ENCODE measurements around the gene ATP6V1C2. TPM values are rescaled to one million over a fixed set of nuclear protein-coding genes. Genes with fewer than 3 reads are reported as not detected.

The ATP6V1C2 gene
- total and polyA plus RNA-seq, 9 of the 15 experiments (the other 6 are each of a cell fraction or from before 2014, with no cell fraction given) = 0.01 to 0.31 (median 0.10) TPM; not detected in 4

DNA sequence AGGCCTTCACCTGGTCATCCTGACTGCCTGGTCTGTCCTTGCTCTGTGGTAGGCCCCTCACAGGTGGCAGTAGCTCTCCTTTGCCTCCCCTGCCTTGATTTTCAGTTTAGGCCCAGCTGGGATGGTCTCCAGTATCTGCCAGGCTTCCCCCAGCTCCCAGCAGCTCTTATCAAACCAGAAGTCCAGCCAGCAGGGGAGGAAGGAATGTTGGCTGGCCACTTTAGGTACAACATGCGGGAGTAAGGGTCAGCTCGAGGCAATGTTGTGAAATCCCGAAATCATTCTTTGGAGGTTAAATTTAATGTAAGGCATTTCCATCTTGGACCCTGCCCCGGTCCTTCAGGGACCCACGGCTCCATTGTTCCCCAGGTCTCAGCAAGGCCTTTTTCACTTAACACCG lies 16.8 kb downstream of the ATP6V1C2 start:
- Histone ChIP-seq H2AFZ (ENCODE audit: low read depth, low read length) (no peak overlapping the region), H3K79me2 (ENCODE audit: control insufficient read depth, insufficient read depth, low read length) (no peaks in the 10 kb centered on the region), H4K20me1 (replicated peaks; ENCODE audit: control insufficient read depth, insufficient read depth, low read length) (no peaks in the 10 kb centered on the region; the same call in 1 of the 2 replicates), H3K36me3 (ENCODE audit: control insufficient read depth, insufficient read depth, low read length) (no peaks in the 10 kb centered on the region), H3K27ac (ENCODE audit: extremely low read depth, low read depth, low read length) (no peak overlapping the region), H3K4me1 (replicated peaks in 1 of 2; ENCODE audit: control insufficient read depth in 2 of 2, insufficient read depth in 2 of 2, low read length in 2 of 2) (no peaks in the 10 kb centered on the region; a peak in 1 of 5 replicates), H3K9me1 (ENCODE audit: control insufficient read depth, insufficient read depth, low read length) (peaks cover 3% of the 10 kb centered on the region), H3K4me2 (ENCODE audit: insufficient read depth, low read length) (no peak overlapping the region), H3K27me3 (ENCODE audit: control insufficient read depth in 2 of 2, insufficient read depth in 2 of 2, low read length in 2 of 2) (peaks cover 41 to 75% of the 10 kb centered on the region in 2 experiments), H3K9me3 (replicated peaks; ENCODE audit: control insufficient read depth, insufficient read depth, low read depth, low read length) (no peaks in the 10 kb centered on the region), H3K4me3 (no peak overlapping the region), H3K9ac (ENCODE audit: insufficient read depth in 1 of 2, low read depth in 2 of 2, low read length in 2 of 2) (no peak overlapping the region)
- intact Hi-C loops (cut with micrococcal nuclease) (no loop called here), in situ Hi-C loops (cut with MboI) (no loop called here)
- ChIA-PET POLR2A (no interaction called here), CTCF (ENCODE audit: low intra/inter-chr PET ratio) (no interaction called here)
- no peak for TF ChIP-seq SAFB (IDR thresholded peaks at IDR 0.05; ENCODE audit: borderline replicate concordance, low read depth, low read length)
- TF ChIP-seq, protein P1, sequence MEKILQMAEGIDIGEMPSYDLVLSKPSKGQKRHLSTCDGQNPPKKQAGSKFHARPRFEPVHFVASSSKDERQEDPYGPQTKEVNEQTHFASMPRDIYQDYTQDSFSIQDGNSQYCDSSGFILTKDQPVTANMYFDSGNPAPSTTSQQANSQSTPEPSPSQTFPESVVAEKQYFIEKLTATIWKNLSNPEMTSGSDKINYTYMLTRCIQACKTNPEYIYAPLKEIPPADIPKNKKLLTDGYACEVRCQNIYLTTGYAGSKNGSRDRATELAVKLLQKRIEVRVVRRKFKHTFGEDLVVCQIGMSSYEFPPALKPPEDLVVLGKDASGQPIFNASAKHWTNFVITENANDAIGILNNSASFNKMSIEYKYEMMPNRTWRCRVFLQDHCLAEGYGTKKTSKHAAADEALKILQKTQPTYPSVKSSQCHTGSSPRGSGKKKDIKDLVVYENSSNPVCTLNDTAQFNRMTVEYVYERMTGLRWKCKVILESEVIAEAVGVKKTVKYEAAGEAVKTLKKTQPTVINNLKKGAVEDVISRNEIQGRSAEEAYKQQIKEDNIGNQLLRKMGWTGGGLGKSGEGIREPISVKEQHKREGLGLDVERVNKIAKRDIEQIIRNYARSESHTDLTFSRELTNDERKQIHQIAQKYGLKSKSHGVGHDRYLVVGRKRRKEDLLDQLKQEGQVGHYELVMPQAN (IDR thresholded peaks at IDR 0.05; ENCODE audit: borderline replicate concordance) = no peak
- no peak for TF ChIP-seq SRSF7 (optimal IDR thresholded peaks at IDR 0.05; ENCODE audit: low read depth, low read length)
- TF ChIP-seq PYGO2 (tag; IDR thresholded peaks at IDR 0.05) = no peak
- no peak for TF ChIP-seq TAF15 (IDR thresholded peaks at IDR 0.05; ENCODE audit: low read depth, low read length)
- TF ChIP-seq, protein P2, sequence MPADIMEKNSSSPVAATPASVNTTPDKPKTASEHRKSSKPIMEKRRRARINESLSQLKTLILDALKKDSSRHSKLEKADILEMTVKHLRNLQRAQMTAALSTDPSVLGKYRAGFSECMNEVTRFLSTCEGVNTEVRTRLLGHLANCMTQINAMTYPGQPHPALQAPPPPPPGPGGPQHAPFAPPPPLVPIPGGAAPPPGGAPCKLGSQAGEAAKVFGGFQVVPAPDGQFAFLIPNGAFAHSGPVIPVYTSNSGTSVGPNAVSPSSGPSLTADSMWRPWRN (IDR thresholded peaks at IDR 0.05; ENCODE audit: low read depth) = no peak
- no peak for TF ChIP-seq POLR2G (IDR thresholded peaks at IDR 0.05; ENCODE audit: low read depth, low read length)
- no peak for TF ChIP-seq ZNF253 (CRISPR knock-in tag; conservative IDR thresholded peaks at IDR 0.05)
- no peak for TF ChIP-seq KHSRP (IDR thresholded peaks at IDR 0.05)
- TF ChIP-seq NFIX (CRISPR knock-in tag; IDR thresholded peaks at IDR 0.05; ENCODE audit: low read depth) = no peak
- TF ChIP-seq, protein P3, sequence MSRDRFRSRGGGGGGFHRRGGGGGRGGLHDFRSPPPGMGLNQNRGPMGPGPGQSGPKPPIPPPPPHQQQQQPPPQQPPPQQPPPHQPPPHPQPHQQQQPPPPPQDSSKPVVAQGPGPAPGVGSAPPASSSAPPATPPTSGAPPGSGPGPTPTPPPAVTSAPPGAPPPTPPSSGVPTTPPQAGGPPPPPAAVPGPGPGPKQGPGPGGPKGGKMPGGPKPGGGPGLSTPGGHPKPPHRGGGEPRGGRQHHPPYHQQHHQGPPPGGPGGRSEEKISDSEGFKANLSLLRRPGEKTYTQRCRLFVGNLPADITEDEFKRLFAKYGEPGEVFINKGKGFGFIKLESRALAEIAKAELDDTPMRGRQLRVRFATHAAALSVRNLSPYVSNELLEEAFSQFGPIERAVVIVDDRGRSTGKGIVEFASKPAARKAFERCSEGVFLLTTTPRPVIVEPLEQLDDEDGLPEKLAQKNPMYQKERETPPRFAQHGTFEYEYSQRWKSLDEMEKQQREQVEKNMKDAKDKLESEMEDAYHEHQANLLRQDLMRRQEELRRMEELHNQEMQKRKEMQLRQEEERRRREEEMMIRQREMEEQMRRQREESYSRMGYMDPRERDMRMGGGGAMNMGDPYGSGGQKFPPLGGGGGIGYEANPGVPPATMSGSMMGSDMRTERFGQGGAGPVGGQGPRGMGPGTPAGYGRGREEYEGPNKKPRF (IDR thresholded peaks at IDR 0.05; ENCODE audit: low read depth, low read length) = no peak
- no peak for TF ChIP-seq POLR2AphosphoS5 (IDR thresholded peaks at IDR 0.05; ENCODE audit: control insufficient read depth, insufficient read depth, low read depth, low read length)
- TF ChIP-seq ZNF707 (CRISPR knock-in tag; conservative IDR thresholded peaks at IDR 0.05) = no peak
- TF ChIP-seq ZNF830 (CRISPR knock-in tag; IDR thresholded peaks at IDR 0.05) = no peak
- BruUV-seq (replicated peaks) = no TSS peak
- DNase-seq (ENCODE audit: extremely low read depth in 1 of 4, low spot score in 3 of 4) (no peak), ATAC-seq (no peak), FAIRE-seq (no peak)
- WGBS (ENCODE audit: insufficient coverage, low coverage, missing lambda C conversion rate) = 5% methylated on average over 6 of the region's 6 CpGs

All from K562 (cell line).